Prostate gland (tissue), 2 donors: Measurements from ENCODE around the gene LDAH. TPM values are rescaled to one million over a fixed set of nuclear protein-coding genes. Genes with fewer than 3 reads are reported as not detected.

Experiments used
- DNase-seq: peaks from one replicate; pipeline ENCODE4 v3.0.0-alpha.2; 2019; ENCODE audit warnings: low spot score
- H3K27ac ChIP-seq, 2 donors: fragments of 200-600 bp; sonication (generic); 2 replicates each; pipeline ENCODE4 v1.5.1; 2017 to 2019
- H3K27me3 ChIP-seq: fragments of 200-600 bp; sonication (generic); replicated peaks from 2 replicates; pipeline ENCODE4 v1.5.1; 2019; ENCODE audit not compliant: insufficient read depth
- H3K36me3 ChIP-seq, 2 donors: fragments of 200-600 bp; sonication (generic); 1 replicate in 1 of 2; 2 replicates in 1 of 2; pipeline versions ENCODE4 v1.5.1 to v1.8.1; 2017 to 2019
- H3K4me1 ChIP-seq: fragments of 200-600 bp; sonication (generic); replicated peaks from 2 replicates; pipeline ENCODE4 v1.5.1; 2019
- H3K4me3 ChIP-seq, 2 donors: fragments of 200-600 bp; sonication (generic); 2 replicates each; pipeline ENCODE4 v1.5.1; 2017 to 2019
- H3K9me3 ChIP-seq: fragments of 200-600 bp; sonication (generic); 2 replicates; pipeline ENCODE4 v1.5.1; 2017
- CTCF ChIP-seq, 4 experiments: fragments of 200-600 bp in 2 of 4; fragments of 450-650 bp in 2 of 4; sonication (generic) in 2 of 4; IDR thresholded peaks; 1 replicate in 3 of 4; 2 replicates in 1 of 4; pipeline ENCODE4 v1.5.1; 2016 to 2019; ENCODE audit warnings: antibody characterized with exemption in 4 of 4, mild to moderate bottlenecking in 2 of 4, moderate library complexity in 2 of 4
- POLR2A ChIP-seq: fragments of 450-650 bp; IDR thresholded peaks from one replicate; pipeline ENCODE4 v1.6.1; 2016; ENCODE audit warnings: antibody characterized with exemption, mild to moderate bottlenecking
- POLR2AphosphoS5 ChIP-seq: sonication (generic); formaldehyde crosslinking; IDR thresholded peaks from one replicate; pipeline ENCODE4 v1.6.1; 2017; ENCODE audit warnings: antibody characterized with exemption
- WGBS: methylation state at CpG from one replicate; pipeline ENCODE4 v1.1.5; 2018; 5-methylcytosine and 5-hydroxymethylcytosine counted together
- intact Hi-C: fragments of 100-400 bp; cut with DNase I; formaldehyde crosslinking; loops from one replicate; pipeline ENCODE4 v1.14.2; 2022
- total RNA-seq, 2 donors: library from RNA; depleted of rRNA; stranded (reverse); fragments of >200 nt; gene quantifications; one replicate each; pipeline ENCODE4 v1.1.0, GENCODE V29; 2016

LDAH gene
- total RNA-seq = 10 to 100 TPM in 1 of 2 donors, 1 to 10 TPM in 1; 6.6 to 17.3 TPM

GRCh38 chr2:20822535-20823490, at the start of gene LDAH:
LDAH (minus strand) TSS chr2:20823101; CDS start chr2:20801463, 21,638 bp downstream.
- TF ChIP-seq POLR2A (peak; percentile 42), CTCF (IDR thresholded peaks at IDR 0.05) (no peak), POLR2AphosphoS5 (peak; percentile 93)
- Histone ChIP-seq H3K27me3 (no peaks in the 10 kb centered on the region), H3K27ac (peak within 1 kb of the TSS; percentile 83 to 91), H3K9me3 (no peaks in the 10 kb centered on the region), H3K36me3 (no peaks in the 10 kb centered on the region), H3K4me1 (no peaks in the 10 kb centered on the region), H3K4me3 (peak within 1 kb of the TSS; percentile 49 to 57)
- 2% methylated on average over 44 of the region's 46 CpGs for WGBS
- DNase-seq = peak; percentile 86
- intact Hi-C loops = loop anchor here (10.0 kb wide), 1 partner anchor 92 kb away; no protein-coding TSS in a partner anchor

- H3K9me3 ChIP-seq = no peaks in the 10 kb centered on the region
- no peaks in the 10 kb centered on the region for H3K4me1 ChIP-seq
- WGBS = 60% methylated on average over 2 of the region's 2 CpGs
- no peak overlapping the region for H3K4me3 ChIP-seq
- DNase-seq = no peak
- TF ChIP-seq POLR2A = no peak
- TF ChIP-seq CTCF (IDR thresholded peaks at IDR 0.05) = no peak
- no peak for TF ChIP-seq POLR2AphosphoS5
- H3K36me3 ChIP-seq = no peaks in the 10 kb centered on the region
- intact Hi-C loops = no loop called here
- H3K27ac ChIP-seq = no peak overlapping the region
- H3K27me3 ChIP-seq = no peaks in the 10 kb centered on the region
Observed at GRCh38 chr2:20868377-20868776, 45.5 kb upstream of the LDAH start.

- Histone ChIP-seq H3K27ac (no peak overlapping the region), H3K27me3 (no peaks in the 10 kb centered on the region), H3K9me3 (no peaks in the 10 kb centered on the region), H3K4me1 (no peaks in the 10 kb centered on the region), H3K4me3 (no peak overlapping the region), H3K36me3 (no peaks in the 10 kb centered on the region)
- 62% methylated on average over 6 of the region's 6 CpGs for WGBS
- TF ChIP-seq POLR2A (no peak), CTCF (IDR thresholded peaks at IDR 0.05) (no peak), POLR2AphosphoS5 (no peak)
- DNase-seq = no peak
- intact Hi-C loops = no loop called here
Observed at GRCh38 chr2:20862850-20863249, 39.9 kb upstream of the LDAH start.

GRCh38 chr2:20855456-20855855, 32.6 kb upstream of the LDAH start:
- peak overlapping the region; percentile 38 to 69 for H3K27ac ChIP-seq
- H3K4me3 ChIP-seq = no peak overlapping the region
- WGBS = 53% methylated on average over 4 of the region's 4 CpGs
- H3K36me3 ChIP-seq = no peaks in the 10 kb centered on the region
- intact Hi-C loops = no loop called here
- H3K27me3 ChIP-seq = no peaks in the 10 kb centered on the region
- no peaks in the 10 kb centered on the region for H3K4me1 ChIP-seq
- peak; percentile 66 for DNase-seq
- TF ChIP-seq POLR2AphosphoS5 (peak; percentile 79), CTCF (IDR thresholded peaks at IDR 0.05) (no peak)
- H3K9me3 ChIP-seq = no peaks in the 10 kb centered on the region
